IMR-90 (cell line): ENCODE results near the gene WWC2. TPM values are rescaled to one million over a fixed set of nuclear protein-coding genes. Genes with fewer than 3 reads are reported as not detected.

Experiments
- ATAC-seq: fragments of 200-7000 bp; cut with Tn5 transposase; 2 replicates; pipeline ENCODE4 v1.9.1; 2020; ENCODE audit warnings: low read depth, mild to moderate bottlenecking, moderate library complexity
- BruUV-seq: library from RNA; stranded (reverse); fragments of 400-500 nt; replicated peaks from 2 replicates; lab custom pipeline; 2021; lab: Mats Ljungman, UMichigan
- CTCF ChIA-PET: fragments of 300-600 bp; formaldehyde crosslinking; extraction: SDS; loops from one replicate; lab custom pipeline; 2021; ENCODE audit warnings: antibody characterized with exemption; lab: Yijun Ruan, JAX
- POLR2A ChIA-PET: fragments of 300-600 bp; sonication (Branson Sonifier 250); formaldehyde crosslinking; loops from one replicate; lab custom pipeline; 2022; ENCODE audit warnings: antibody characterized with exemption; ENCODE audit not compliant: unreplicated experiment; lab: Charles Lee
- DNase-seq: peaks from one replicate; pipeline ENCODE4 v3.0.0; 2013
- H2AFZ ChIP-seq: replicated peaks from 2 replicates; pipeline ENCODE3; 2013; ENCODE audit warnings: low read length, mild to moderate bottlenecking; ENCODE audit not compliant: poor library complexity
- H2AK5ac ChIP-seq: 2 replicates; pipeline ENCODE4 v1.6.1; 2013; ENCODE audit warnings: low read depth, low read length, inconsistent platforms
- H2AK9ac ChIP-seq: replicated peaks from 2 replicates; pipeline ENCODE3; 2013; ENCODE audit warnings: mild to moderate bottlenecking, low read depth, low read length, moderate library complexity; ENCODE audit not compliant: poor library complexity
- H2BK120ac ChIP-seq: 2 replicates; pipeline ENCODE4 v1.6.1; 2013; ENCODE audit warnings: low read depth, low read length, inconsistent platforms
- H2BK15ac ChIP-seq: 3 replicates; pipeline ENCODE4 v1.6.1; 2013; ENCODE audit warnings: low read depth, low read length, inconsistent platforms
- H2BK20ac ChIP-seq: 2 replicates; pipeline ENCODE4 v1.6.1; 2013; ENCODE audit warnings: low read depth, mild to moderate bottlenecking, inconsistent platforms, low read length, moderate library complexity
- H2BK5ac ChIP-seq: 2 replicates; pipeline ENCODE4 v1.6.1; 2013; ENCODE audit warnings: mild to moderate bottlenecking, low read depth, low read length, inconsistent platforms; ENCODE audit not compliant: poor library complexity, severe bottlenecking
- H3K14ac ChIP-seq: replicated peaks from 2 replicates; pipeline ENCODE4 v1.6.1; 2013; ENCODE audit warnings: low read depth, low read length, inconsistent platforms
- H3K18ac ChIP-seq: 2 replicates; pipeline ENCODE4 v1.6.1; 2013; ENCODE audit warnings: low read depth, low read length, control low read depth
- H3K23ac ChIP-seq: 2 replicates; pipeline ENCODE4 v1.6.1; 2013; ENCODE audit warnings: low read depth, low read length, inconsistent platforms
- H3K27ac ChIP-seq: 2 replicates; pipeline ENCODE4 v1.5.1; 2013; ENCODE audit warnings: mild to moderate bottlenecking, control low read depth, low read length; ENCODE audit not compliant: insufficient read depth
- H3K27me3 ChIP-seq: 2 replicates; pipeline ENCODE4 v1.6.1; 2013; ENCODE audit warnings: low read length; ENCODE audit not compliant: control insufficient read depth, insufficient read depth
- H3K36me3 ChIP-seq: 2 replicates; pipeline ENCODE4 v1.6.1; 2013; ENCODE audit warnings: low read length, mixed read lengths; ENCODE audit not compliant: control insufficient read depth, insufficient read depth
- H3K4ac ChIP-seq: 2 replicates; pipeline ENCODE4 v1.6.1; 2013; ENCODE audit warnings: low read depth, low read length, inconsistent platforms
- H3K4me1 ChIP-seq: 2 replicates; pipeline ENCODE4 v1.6.1; 2013; ENCODE audit warnings: low read length, mixed read lengths; ENCODE audit not compliant: control insufficient read depth, insufficient read depth
- H3K4me2 ChIP-seq: 2 replicates; pipeline ENCODE4 v1.6.1; 2013; ENCODE audit warnings: low read depth, mild to moderate bottlenecking, control low read depth, low read length, moderate library complexity
- H3K4me3 ChIP-seq: 2 replicates; pipeline ENCODE4 v1.5.1; 2013; ENCODE audit warnings: low read depth, mild to moderate bottlenecking, control low read depth, low read length, moderate library complexity; ENCODE audit not compliant: insufficient read depth
- H3K56ac ChIP-seq: 2 replicates; pipeline ENCODE4 v1.6.1; 2013; ENCODE audit warnings: low read length, inconsistent platforms; ENCODE audit not compliant: insufficient read depth; ENCODE audit errors: extremely low read depth
- H3K79me1 ChIP-seq, 2 experiments: 2 replicates each; pipeline ENCODE4 v1.6.1; 2013; ENCODE audit warnings: low read length in 2 of 2, inconsistent platforms in 1 of 2, low read depth in 1 of 2
- H3K9ac ChIP-seq: 2 replicates; pipeline ENCODE4 v1.6.1; 2013; ENCODE audit warnings: low read depth, low read length, control low read depth
- H3K9me1 ChIP-seq: 2 replicates; pipeline ENCODE4 v1.6.1; 2013; ENCODE audit warnings: low read length, inconsistent platforms; ENCODE audit not compliant: insufficient read depth
- H3K9me3 ChIP-seq: 2 replicates; pipeline ENCODE4 v1.6.1; 2013; ENCODE audit warnings: low read length; ENCODE audit not compliant: control insufficient read depth, insufficient read depth
- H4K20me1 ChIP-seq: 2 replicates; pipeline ENCODE4 v1.6.1; 2013; ENCODE audit warnings: low read length, inconsistent platforms; ENCODE audit not compliant: insufficient read depth
- H4K5ac ChIP-seq: 2 replicates; pipeline ENCODE4 v1.6.1; 2013; ENCODE audit warnings: mild to moderate bottlenecking, low read depth, low read length, control low read depth
- H4K8ac ChIP-seq, 2 experiments: 2 replicates each; pipeline ENCODE4 v1.6.1; 2013; ENCODE audit warnings: low read depth in 2 of 2, low read length in 2 of 2, control low read depth in 1 of 2, inconsistent platforms in 1 of 2
- H4K91ac ChIP-seq: 2 replicates; pipeline ENCODE4 v1.6.1; 2013; ENCODE audit warnings: low read depth, low read length, inconsistent platforms; ENCODE audit not compliant: insufficient read depth
- BHLHE40 ChIP-seq: fragments of 150-350 bp; IDR thresholded peaks from 2 replicates; pipeline ENCODE4 v1.6.1; 2016; ENCODE audit warnings: mild to moderate bottlenecking, low read depth, low read length
- CEBPB ChIP-seq: IDR thresholded peaks from 2 replicates; pipeline ENCODE4 v1.6.1; 2012; ENCODE audit warnings: low read depth, low read length, improper control_type of control experiment
- CTCF ChIP-seq: conservative IDR thresholded peaks from 2 replicates; pipeline ENCODE4 v1.5.1; 2012; ENCODE audit warnings: mild to moderate bottlenecking, low read depth, low read length, improper control_type of control experiment
- ELK1 ChIP-seq: fragments of 150-350 bp; IDR thresholded peaks from 2 replicates; pipeline ENCODE4 v1.6.1; 2016; ENCODE audit warnings: low read depth, mild to moderate bottlenecking, low read length, moderate library complexity, borderline replicate concordance
- FOS ChIP-seq: fragments of 150-350 bp; IDR thresholded peaks from 2 replicates; pipeline ENCODE4 v1.6.1; 2016; ENCODE audit warnings: low read depth, low read length
- POLR2A ChIP-seq: IDR thresholded peaks from 2 replicates; pipeline ENCODE4 v1.6.1; 2012; ENCODE audit warnings: mild to moderate bottlenecking, low read depth, low read length
- RCOR1 ChIP-seq: IDR thresholded peaks from 2 replicates; pipeline ENCODE4 v1.6.1; 2012; ENCODE audit warnings: mild to moderate bottlenecking, low read length, improper control_type of control experiment; ENCODE audit not compliant: insufficient replicate concordance
- RFX5 ChIP-seq: IDR thresholded peaks from 2 replicates; pipeline ENCODE4 v1.8.0; 2012; ENCODE audit warnings: low read depth, mild to moderate bottlenecking, low read length, moderate library complexity
- SMC3 ChIP-seq: fragments of 150-350 bp; IDR thresholded peaks from 2 replicates; pipeline ENCODE4 v1.6.1; 2016; ENCODE audit warnings: low read depth, mild to moderate bottlenecking, antibody characterized with exemption, low read length, moderate library complexity
- USF2 ChIP-seq: fragments of 150-350 bp; IDR thresholded peaks from 2 replicates; pipeline ENCODE4 v1.6.1; 2017; ENCODE audit warnings: mild to moderate bottlenecking, antibody characterized with exemption, low read length, low read depth
- WGBS, 2 experiments: methylation state at CpG; one replicate each; pipeline versions ENCODE4 v1.1.5 to v1.1.7; 2013; ENCODE audit warnings: missing lambda C conversion rate in 2 of 2; ENCODE audit not compliant: insufficient read length in 1 of 2; ENCODE audit errors: extremely low coverage in 2 of 2; 5-methylcytosine and 5-hydroxymethylcytosine counted together
- dilution Hi-C: fragments of 300-500 bp; cut with HindIII; formaldehyde crosslinking; loops from one replicate; pipeline ENCODE4 v1.14.3; 2018; ENCODE audit warnings: low sequenced_read_pairs; ENCODE audit not compliant: unreplicated experiment
- in situ Hi-C: fragments of 300-500 bp; cut with MboI; formaldehyde crosslinking; loops from 3 replicates; pipeline ENCODE4 v1.14.3; 2019; ENCODE audit warnings: low sequenced_read_pairs, inconsistent platforms, mixed read lengths
- intact Hi-C: fragments of 100-400 bp; cut with micrococcal nuclease; formaldehyde crosslinking; loops from 2 replicates; pipeline ENCODE4 v1.10.0; 2022
- polyA plus RNA-seq, 3 experiments: library from polyadenylated mRNA; depleted of rRNA; stranded (reverse); fragments of >200 nt; gene quantifications; 2 replicates each; pipeline ENCODE4 v1.2.3, GENCODE V29; 2012; ENCODE audit warnings: low replicate concordance in 1 of 3
- total RNA-seq: library from RNA; depleted of rRNA; stranded (reverse); fragments of >200 nt; gene quantifications from 2 replicates; pipeline ENCODE4 v1.2.3, GENCODE V29; 2012

Gene WWC2
- total and polyA plus RNA-seq, 2 of the 4 experiments (the other 2 are of a cell fraction) = 26.6 to 27.4 TPM

GRCh38 chr4:183284965-183285364 lies 185.9 kb downstream of the WWC2 start (continued):
- TF ChIP-seq POLR2A = no peak

- in situ Hi-C loops = no loop called here
- Histone ChIP-seq H3K27me3 (no peaks in the 10 kb centered on the region), H3K4ac (peak overlapping the region; percentile 61), H4K8ac (peak overlapping the region in 1 of 2 experiments; percentile 47; a peak in 1 of 4 replicates), H3K36me3 (peaks cover 45% of the 10 kb centered on the region), H2BK20ac (peak overlapping the region; percentile 62; the same call in 1 of the 2 replicates), H2AK5ac (peak overlapping the region; percentile 17; the same call in 1 of the 2 replicates), H3K9me3 (no peaks in the 10 kb centered on the region), H3K14ac (peak overlapping the region; percentile 52; the same call in 1 of the 2 replicates), H2AK9ac (peak overlapping the region; percentile 17), H3K27ac (no peak overlapping the region), H4K91ac (peak overlapping the region; percentile 47; the same call in 1 of the 2 replicates), H3K18ac (no peak overlapping the region), H3K79me1 (peaks cover 0 to 19% of the 10 kb centered on the region in 2 experiments; a peak in 2 of 4 replicates), H3K4me1 (peaks cover 13% of the 10 kb centered on the region), H3K4me3 (no peak overlapping the region), H2AFZ (no peak overlapping the region), H2BK15ac (no peak overlapping the region), H3K9me1 (peaks cover 24% of the 10 kb centered on the region), H4K5ac (no peak overlapping the region; the same call in 1 of the 2 replicates), H3K4me2 (no peak overlapping the region), H2BK5ac (peak overlapping the region; percentile 24), H3K9ac (no peak overlapping the region), H4K20me1 (peaks cover 4% of the 10 kb centered on the region; the same call in 1 of the 2 replicates), H2BK120ac (peak overlapping the region; percentile 27; the same call in 1 of the 2 replicates), H3K23ac (peak overlapping the region; percentile 23; the same call in 1 of the 2 replicates), H3K56ac (no peak overlapping the region)
- no peak for DNase-seq
- intact Hi-C loops = loop anchor here (1.0 kb wide), 2 partner anchors 22 to 112 kb away; no protein-coding TSS in a partner anchor
- WGBS, 2 experiments = 92% methylated on average over 6 of the region's 7 CpGs; no CpG with 5 or more reads in 1 of the 2 experiments
- no peak for ATAC-seq
- TF ChIP-seq BHLHE40 (no peak), RFX5 (no peak), FOS (no peak), ELK1 (no peak), USF2 (no peak), CEBPB (no peak), SMC3 (no peak), RCOR1 (no peak), CTCF (no peak)
- ChIA-PET CTCF (no interaction called here), POLR2A (no interaction called here)
- BruUV-seq = no TSS peak
- dilution Hi-C loops = no loop called here
Measured at GRCh38 chr4:183285886-183286285, 186.8 kb downstream of the WWC2 start.
